NCI-H2107 treated with DMSO at 0.1 percent for 48 hours (cell line): ENCODE results near the gene ZRSR2.
"Not testable (repeated sequence)": the region's sequence is repeated elsewhere in the genome, so short reads cannot be mapped to it uniquely, and the experiment has no call there.

ENCODE experiments used
- DNase-seq: peaks from one replicate; lab custom pipeline; 2025; ENCODE audit not compliant: unreplicated experiment; lab: John Stamatoyannopoulos, UW

The ZRSR2 gene, protein sequence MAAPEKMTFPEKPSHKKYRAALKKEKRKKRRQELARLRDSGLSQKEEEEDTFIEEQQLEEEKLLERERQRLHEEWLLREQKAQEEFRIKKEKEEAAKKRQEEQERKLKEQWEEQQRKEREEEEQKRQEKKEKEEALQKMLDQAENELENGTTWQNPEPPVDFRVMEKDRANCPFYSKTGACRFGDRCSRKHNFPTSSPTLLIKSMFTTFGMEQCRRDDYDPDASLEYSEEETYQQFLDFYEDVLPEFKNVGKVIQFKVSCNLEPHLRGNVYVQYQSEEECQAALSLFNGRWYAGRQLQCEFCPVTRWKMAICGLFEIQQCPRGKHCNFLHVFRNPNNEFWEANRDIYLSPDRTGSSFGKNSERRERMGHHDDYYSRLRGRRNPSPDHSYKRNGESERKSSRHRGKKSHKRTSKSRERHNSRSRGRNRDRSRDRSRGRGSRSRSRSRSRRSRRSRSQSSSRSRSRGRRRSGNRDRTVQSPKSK

DNA sequence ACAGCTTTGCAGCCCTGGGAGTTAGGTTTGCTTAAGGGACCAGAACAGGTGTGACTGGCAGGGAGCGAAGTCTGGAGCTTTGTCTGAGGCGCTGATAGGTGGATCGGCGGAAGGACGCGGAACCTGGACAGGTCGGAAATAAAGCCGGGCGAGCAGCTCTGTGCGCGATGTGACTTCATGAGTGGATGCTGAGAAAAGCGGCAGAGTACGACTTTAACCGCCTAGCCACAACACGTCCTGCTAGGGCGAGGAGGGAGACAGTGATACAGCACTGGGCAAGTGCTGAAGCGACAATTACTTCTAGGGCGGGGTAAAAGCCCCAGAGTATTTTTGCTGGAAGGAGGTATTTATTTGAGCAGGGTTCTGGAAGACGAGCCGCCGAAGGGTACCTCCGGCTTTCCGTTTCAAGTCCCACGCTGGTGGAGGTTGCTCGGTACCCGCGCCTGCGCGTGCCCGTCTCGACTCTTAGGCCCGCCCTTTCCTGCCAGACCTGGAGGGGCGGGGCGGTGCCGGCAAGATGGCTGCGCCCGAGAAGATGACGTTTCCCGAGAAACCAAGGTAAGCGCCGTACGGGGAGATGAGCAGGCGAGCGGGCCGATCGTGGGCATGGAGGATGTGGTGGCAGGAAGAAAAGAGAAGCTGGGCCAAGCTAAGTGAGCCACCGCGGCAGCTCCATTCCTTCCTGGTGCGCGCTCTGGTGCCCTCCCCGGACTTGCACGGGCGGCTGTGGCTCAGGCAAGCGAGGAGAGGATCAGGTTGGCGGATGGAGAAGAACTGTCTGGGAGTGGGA is at the start of gene ZRSR2:
TSS of gene ZRSR2 (plus strand) at position 506 of the 790 bp plus-strand sequence. CDS start at position 518, 12 bp downstream.
- DNase-seq, result peak; percentile 72

DNA sequence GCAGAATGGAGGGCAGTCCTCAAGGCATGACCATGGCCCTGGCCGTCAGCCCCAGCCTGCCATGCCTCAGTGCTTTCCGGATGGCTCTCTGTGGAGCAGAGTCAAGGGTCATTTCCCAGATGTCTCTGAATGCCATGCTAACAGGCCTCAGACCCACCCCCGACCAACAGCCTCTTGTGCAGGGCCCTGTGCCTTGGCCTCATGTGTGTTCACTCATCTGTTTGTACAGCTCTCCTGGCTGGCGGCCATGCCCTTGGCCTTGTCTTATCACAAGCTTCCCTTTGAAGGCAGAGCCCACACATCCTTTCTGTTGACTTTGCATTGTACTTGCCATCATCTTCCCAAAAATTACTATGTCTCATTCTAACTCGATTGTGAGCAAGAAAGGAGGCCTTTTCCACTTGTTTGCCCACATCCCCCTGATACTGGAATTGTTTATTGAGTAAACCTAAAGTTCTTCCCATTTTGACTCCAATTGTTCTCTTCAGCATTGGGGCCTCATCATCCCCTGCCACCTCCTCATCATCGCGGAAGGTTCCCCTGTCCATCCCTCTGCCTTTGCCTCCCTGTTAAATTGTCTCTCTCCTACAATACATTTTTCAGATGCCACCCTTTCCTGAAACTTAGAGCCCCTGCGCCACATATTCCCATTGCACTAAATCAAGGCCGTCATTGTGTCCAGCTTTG is 46.0 kb upstream of the ZRSR2 start:
- DNase-seq, result no peak

DNA sequence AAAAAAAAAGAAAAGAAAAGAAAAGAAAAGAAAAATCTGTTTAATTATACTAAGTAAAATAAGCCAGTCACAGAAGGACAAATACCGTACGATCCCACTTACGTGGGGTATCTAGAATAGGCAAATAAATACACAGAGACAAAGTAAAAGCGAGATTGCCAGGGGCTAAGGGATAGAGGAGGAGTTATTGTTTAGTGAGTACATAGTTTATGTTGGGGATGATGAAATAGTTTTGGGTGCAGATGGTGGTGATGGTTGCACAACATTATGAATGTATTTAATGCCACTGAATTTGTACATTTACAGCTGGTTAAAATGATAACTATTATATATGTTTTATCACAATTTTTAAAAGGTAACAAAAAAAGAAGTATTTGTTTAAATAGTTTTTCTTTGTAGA is 45.1 kb upstream of the ZRSR2 start:
- DNase-seq, result no peak

DNA sequence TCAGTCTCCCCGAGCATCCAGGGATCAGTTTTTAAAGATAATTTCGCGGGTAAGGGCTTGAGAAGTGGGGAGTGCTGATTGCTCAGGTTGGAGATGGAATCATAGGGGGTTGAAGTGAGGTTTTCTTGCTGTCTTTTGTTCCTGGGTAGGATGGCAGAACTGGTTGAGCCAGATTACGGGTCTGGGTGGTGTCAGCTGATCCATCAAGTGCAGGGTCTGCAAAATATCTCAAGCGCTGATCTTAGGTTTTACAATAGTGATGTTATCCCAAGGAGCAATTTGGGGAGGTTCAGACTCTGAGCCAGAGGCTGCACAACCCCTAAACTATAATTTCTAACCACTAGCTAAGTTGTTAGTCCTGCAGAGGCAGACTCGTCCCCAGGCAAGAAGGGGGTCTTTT is 43.6 kb upstream of the ZRSR2 start:
- DNase-seq, result not testable (repeated sequence)

DNA sequence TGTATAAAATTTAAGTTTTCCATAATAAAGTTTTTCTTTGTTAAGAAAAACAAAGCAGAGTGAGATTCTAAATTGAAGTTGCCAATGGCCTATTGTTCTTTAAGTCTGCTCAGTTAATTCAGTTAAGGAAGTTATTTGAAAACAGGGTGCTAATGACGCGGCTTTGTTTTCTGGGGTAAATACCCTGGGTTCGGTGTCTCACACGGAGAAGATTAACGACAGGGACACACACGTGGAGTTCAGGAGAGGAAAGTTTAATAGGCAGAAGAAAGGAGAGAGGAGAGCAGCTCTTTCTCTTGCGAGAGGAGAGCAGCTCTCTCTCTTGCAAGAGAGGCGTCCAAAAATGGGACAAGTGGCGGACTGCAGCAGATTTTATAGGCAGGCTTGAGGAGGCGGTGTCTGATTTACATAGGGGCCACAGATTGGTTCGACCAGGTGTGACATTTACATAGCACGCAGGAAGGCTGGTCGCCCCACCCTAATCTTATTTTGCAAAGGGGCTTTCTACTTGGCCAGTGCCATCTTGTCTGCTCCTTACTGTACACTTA is 42.6 kb upstream of the ZRSR2 start:
- no peak for DNase-seq

DNA sequence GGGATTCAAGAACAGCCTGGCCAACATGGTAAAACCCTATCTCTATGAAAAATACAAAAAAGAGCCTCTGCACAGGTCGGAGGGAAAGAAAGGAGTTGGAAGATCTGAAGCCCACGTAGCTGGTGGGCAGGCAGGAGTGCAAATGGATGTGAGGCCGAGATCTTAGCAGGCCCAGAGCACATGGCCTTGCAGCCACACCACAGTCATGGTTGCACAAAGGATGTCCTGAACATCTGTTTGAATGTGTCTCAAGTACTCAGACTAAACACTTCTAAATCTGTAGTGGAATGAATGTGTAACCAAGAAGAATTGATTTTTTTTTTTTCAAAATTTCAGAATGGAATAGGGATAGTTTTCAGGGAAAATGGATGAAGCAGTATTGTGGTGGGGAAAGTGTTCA is 41.4 kb upstream of the ZRSR2 start:
- no peak for DNase-seq

DNA sequence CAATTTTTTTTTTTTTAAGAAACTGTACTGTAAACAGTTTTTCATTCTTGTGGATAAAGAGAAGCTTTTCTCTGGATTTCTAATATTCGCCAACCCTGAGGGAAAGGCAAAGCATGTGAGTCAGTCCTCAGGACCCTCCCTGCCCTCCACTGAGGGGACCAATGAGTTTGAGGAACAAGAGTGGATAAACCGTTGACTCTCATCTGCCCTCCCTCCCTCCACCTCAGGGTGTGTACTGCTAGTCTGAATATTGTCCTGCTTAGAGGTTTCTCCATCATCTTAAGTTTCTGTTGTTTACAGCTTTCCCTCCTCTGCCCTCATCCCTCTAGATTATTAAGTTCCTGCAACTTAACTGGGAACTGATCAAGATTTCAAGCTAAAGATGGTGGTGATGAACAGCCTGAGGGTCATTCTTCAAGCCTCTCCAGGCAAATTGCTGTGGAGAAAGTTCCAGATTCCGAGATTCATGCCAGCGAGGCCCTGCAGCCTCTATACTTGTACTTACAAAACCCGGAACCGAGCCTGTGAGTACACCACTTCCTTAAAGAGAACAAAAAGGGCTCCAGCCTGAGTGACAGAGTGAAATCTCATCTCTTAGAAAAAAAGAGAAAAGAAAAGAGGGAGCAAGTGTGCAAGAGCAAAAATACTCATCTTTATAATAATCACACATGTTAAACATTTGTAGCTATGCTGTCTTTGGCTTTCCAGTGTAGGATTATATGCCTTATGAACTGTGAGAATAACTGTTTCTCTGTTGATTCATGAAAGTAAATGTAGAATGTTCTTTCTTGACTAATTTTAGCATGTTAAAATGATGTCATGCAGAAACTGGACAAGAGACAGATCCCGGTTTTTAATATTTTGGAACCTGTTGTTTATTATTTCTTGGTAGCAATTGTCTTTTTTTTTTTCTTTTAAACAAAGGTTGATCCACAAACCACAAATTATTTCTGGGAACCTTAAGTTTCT is 40.4 kb upstream of the ZRSR2 start:
- DNase-seq, result no peak

DNA sequence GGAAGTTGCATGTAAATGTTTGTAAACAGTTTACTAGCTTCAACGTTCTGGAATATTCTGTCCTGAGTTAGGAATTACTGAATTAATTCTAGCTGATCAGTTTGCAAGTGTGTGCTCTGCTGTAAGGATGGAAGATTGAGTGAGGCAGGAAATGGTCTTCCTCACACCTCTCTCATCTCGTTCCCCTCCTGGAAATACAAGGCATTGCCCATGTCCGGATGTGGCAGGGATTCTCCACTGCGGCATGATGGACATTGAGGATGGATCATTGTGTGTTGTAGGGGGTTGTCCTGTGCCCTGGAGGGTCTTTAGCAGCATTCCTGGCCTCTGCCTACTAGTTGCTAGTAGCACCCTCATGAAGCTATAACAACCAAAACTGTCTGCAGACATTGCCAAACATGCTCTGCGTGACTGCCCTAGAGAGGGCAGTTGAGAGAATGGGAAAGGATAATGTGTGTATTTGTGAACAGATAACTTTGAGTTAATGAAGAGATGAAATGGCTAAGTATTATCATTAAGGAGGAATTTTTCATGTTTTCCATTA is 39.6 kb upstream of the ZRSR2 start:
- no peak for DNase-seq

DNA sequence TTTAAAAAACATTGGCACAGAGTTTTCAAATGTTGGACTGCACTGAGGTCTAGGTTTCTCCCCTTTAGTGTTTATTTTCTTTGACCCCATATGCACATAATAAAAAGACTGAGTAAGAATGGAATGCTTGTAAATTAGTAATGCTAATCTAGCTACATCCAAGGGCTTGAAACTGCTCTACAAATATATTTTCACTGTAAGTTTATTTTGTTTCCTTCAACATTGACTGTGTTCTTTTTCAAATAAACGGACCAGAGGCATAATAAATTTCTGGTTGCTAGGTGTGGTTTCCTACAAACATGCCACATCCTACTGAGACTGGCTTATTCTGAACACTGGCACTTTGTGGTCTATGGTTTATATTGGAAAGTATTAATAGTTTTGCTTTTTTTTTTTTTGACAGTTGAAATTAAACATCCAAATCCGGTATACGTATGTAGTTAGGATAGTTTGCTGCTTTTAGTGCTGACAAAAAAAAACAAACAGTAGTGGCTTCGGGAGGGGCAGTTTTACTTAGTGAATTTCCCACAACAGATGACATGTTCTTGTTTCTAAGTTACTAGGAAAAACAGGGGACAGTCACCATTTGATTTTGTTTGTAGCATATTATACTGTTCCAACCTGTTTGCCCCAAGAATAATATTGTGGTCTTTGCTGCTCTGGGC is 39.0 kb upstream of the ZRSR2 start:
- no peak for DNase-seq

DNA sequence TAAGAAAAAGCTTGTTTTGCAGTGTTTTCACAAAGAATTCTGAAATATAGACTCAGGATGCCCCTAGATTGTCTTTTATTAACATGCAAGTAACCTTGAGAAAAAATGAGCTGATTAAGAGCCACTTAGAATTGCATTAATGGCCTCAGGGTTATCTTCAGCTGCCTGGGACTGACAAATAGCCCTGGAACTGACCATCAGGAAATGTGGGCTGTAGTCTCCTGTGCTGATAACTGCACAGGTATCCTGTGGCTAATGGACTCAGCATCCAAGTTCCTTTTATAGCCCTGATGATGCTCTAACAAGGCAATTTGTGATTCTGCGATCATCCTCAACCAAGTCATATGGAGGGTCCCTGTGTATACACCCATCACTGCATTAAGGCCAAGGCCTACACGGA is 35.2 kb upstream of the ZRSR2 start:
- no peak for DNase-seq

DNA sequence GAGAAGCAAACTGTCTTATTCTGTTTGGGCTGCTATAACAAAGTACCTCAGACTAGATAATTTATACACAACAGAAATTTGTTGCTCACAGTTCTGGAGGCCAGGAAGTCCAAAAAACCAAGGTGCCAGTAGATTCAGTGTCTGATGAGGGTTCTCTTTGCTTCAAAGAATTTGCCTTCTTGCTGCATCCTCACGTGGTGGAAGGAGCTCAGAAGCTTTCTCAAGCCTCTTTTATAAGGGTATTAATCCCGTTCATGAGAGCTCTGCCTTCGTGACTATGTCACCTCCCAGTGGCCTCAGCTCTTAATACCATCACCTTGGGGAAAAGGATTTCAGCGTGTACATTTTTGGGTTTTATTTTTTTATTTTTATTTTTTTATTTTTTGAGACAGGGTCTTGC is 32.1 kb upstream of the ZRSR2 start:
- no peak for DNase-seq

DNA sequence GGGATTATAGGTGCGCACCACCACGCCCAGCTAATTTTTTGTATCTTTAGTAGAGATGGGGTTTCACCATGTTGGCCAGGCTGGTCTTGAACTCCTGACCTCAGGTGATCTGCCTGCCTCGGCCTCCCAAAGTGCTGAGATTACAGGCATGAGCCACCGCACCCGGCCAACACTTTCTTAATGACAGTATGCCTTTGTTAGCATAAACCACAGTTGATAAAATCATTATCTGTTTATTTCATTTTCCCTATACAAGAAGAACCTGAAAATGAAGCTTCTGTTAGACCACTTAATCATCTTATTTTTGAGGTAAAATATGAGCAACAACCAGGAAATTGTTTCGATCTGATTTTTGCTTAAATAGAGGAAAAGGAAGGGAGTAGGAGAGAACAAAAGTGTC is 30.4 kb upstream of the ZRSR2 start:
- DNase-seq, result not testable (repeated sequence)

DNA sequence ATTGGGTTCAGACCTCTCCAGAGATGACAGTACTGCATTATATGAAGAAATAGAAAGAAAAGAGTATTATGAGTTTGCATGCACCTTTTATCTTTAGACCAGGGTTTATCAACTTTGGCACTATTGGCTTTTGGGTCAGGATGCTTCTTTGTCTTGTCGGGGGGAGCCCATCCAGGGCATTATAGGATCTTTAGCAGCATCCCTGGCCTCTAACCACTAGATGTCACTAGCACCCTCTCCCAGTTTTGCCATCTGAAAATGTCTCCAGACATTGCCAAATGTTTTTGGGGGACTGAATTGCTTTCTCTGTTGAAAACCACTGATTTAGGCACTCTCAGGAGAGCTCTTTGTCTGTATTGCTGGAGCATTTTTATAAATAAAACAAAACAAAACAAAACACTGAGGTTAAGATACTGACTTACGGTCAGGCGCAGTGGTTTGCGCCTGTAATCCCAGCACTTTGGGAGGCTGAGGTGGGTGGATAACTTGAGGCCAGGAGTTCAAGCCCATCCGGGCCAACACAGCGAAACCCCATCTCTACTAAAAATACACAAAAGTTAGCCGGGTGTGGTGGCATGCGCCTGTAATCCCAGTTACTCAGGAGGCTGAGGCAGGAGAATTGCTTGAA is 28.6 kb upstream of the ZRSR2 start:
- peak; percentile 33 for DNase-seq

DNA sequence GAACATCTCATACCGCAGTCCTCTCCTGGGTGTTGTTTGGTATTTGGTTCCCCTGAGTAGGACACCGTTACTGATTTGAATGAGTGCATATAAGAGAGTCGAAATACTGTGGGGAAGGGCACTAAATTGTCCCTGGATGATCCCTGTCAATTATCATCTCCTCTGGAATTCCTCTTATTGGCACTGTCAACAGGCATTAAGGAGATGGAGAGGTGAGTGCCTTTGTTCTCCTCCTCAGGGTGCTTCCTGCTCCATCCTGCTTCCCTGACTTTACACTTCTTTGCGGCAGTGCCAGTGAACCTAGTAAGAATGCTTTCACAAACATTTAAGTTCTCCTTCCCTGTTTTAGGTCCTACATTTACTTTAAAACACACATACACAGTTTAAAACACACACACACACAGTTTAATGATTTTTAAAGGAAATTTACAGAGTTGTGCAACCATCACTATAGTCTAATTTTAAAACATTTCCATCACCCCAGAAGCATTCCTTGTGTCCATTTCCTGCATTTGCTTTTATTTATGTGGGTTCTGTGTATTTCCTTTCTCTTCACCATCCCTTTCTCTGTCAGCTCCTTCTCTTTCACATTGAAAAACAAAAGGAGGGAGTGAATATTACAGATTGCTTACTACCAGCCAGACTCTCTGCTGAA is 20.9 kb upstream of the ZRSR2 start:
- DNase-seq, result no peak

DNA sequence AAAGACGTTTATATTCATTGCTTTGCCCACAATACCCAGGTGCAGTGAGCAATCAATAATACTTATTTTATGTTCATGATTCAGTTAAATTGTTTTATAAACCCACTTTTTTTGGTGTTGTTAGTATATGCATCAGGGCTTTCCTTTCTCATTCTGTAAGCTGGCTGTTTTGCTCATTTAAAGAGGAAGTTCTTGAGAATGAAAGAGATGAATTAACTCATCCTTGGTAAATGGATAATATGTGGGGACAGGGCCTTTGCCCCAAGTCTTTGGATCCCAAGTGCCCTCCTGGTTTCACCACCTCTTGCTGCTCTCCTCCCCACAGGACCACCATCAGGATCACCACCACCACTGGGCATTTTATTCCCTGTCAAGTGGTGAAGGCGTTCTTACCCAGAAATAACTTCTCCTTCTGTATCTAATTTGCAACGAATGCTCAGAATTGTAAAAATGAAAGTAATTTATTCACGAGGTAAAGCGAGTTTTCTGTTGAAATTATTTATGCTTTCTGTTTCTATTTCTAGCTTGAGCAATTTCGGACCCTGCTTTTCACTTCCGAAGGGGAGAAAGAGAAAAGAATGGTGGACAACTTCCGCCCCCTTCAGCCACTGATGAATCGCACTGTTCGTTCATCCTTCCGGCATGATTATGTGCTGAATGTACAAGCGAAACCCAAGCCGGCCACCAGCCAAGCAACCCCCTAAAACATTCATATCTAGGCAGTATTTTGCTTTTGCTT is 8.2 kb upstream of the ZRSR2 start:
- DNase-seq, result no peak

DNA sequence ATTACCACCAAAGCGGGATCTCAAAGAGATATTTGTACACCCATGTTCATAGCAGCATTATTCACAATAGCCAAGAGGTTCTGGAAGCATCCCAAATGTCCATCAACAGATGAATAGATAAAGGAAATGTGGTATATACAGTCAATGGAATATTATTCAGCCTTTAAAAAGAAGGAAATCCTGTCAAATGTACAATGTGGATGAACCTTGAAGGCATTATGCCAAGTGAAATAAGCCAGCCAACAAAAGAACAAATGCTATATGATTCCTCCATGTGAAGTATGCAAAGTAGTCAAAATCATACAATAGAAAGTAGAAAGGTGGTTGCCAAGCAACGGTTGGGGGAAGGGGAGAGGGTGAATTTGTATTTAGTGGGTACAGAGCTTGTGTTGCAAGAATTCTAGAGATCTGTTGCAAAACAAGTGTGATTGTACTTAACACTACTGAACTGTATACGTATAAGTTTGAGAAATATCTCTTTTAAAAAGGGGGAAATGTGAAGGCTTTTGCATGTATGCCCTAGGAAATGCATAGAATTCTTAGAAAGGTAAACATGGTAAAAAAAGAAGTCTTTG is 5.0 kb upstream of the ZRSR2 start:
- DNase-seq, result no peak

DNA sequence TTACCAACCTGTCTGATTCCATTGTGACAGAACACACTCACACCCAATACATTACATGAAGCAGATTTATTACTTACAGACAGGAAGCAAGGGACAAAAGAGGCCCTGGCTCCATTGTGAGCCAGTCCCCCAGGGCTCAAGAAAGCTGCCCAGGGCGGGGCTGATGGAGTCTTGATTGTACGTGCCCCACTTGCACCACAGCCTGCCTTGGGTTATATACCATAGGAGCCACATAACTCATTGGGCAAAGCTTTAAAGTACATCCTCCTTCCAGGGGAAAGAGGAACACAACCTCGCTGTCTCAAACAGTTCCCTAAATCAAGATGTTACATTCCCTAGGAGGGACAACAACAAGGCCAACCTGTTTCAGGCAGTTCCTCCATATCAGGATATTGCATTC is 3.4 kb upstream of the ZRSR2 start:
- DNase-seq, result no peak
